NB4 (cell line): ENCODE measurements around the gene TUBB8.
A peak's percentile ranks its signal among the peaks of the same experiment; 100 is the strongest.
"Not testable (repeated sequence)": the region's sequence is repeated elsewhere in the genome, so short reads cannot be mapped to it uniquely, and the experiment has no call there.

ENCODE experiments used
- DNase-seq: peaks from one replicate; pipeline ENCODE4 v3.0.0; 2010; ENCODE audit warnings: low read depth
- H3K4me3 ChIP-seq: one replicate; pipeline ENCODE4 v1.5.1; 2011; ENCODE audit warnings: mild to moderate bottlenecking, low read depth, low read length, moderate library complexity
- TF ChIP-seq, protein P1 (sequence below): IDR thresholded peaks from one replicate; pipeline ENCODE4 v1.5.1; 2012; ENCODE audit warnings: low read depth, low read length

The TUBB8 gene

DNA sequence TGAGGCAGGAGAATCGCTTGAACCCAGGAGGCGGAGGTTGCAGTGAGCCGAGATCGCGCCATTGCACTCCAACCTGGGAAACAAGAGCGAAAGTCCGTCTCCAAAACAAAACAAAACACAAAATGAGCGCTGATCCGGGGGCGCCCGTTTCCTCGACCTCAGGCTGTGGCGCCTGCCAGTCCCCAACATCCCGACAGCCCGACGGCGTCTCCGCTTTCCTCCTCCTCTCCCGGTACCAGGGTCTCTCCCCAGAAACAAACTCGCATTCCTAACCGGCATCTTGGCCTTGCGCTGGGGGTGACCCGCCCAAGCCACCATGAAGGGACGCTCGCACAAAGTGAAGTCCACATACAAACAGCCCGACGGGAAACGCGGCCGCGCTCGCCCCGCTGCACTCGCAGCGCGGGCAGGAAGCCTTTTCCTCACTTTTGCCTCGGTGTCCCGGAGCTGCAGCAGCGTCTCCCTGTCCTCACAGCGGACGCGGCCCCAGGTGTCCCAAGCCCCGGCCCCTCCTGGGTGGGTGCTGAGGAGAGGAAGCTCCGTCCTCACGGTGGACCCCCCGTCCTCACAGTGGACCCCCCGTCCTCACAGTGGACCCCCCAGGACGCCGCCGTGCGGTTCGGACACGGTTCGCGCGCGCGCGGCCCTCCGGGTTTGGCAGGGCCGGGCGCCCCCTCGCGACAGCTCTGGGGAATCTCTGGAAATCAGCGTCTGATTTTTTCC is 24.6 kb upstream of the TUBB8 start:
- DNase-seq, H3K4me3 ChIP-seq: not testable (repeated sequence)
- TF ChIP-seq, protein P1, sequence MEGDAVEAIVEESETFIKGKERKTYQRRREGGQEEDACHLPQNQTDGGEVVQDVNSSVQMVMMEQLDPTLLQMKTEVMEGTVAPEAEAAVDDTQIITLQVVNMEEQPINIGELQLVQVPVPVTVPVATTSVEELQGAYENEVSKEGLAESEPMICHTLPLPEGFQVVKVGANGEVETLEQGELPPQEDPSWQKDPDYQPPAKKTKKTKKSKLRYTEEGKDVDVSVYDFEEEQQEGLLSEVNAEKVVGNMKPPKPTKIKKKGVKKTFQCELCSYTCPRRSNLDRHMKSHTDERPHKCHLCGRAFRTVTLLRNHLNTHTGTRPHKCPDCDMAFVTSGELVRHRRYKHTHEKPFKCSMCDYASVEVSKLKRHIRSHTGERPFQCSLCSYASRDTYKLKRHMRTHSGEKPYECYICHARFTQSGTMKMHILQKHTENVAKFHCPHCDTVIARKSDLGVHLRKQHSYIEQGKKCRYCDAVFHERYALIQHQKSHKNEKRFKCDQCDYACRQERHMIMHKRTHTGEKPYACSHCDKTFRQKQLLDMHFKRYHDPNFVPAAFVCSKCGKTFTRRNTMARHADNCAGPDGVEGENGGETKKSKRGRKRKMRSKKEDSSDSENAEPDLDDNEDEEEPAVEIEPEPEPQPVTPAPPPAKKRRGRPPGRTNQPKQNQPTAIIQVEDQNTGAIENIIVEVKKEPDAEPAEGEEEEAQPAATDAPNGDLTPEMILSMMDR, result peak; percentile 38

DNA sequence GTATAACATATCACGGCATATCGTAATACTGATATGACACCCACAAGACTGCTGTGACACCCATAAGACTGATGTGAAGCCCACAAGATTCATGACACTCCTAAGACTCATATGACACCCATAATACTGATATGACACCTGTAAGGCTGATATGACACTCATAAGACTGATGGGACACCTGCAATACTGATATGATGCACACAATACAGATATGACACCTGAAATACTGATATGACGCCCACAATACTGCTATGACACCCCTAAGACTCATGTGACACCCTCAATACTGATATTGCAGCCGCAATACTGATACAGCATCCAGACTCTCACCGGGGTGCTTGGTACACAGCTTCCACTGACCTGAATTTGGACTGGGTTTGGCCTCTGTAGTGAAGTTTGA is 19.1 kb upstream of the TUBB8 start:
- not testable (repeated sequence) for H3K4me3 ChIP-seq, DNase-seq

DNA sequence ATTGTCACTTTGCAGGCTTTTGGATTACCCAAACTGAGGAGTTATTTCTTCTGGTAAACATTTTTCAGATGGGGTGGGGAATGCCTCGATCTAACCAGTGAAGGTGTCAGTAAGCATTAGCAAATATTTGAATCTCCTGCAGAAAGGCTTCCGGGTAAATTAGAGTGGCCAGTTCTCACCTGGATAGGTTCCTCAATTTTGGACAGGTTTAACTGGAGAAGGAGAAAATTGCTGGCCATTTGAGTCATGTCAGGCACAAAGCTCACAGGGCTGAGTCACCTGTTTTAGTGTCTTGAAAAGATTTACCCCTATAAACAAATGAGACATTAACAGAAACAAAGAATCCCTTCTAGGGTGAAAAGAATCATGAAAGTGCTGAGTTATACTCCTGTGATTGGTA is 830 bp upstream of the TUBB8 start:
- not testable (repeated sequence) for DNase-seq

DNA sequence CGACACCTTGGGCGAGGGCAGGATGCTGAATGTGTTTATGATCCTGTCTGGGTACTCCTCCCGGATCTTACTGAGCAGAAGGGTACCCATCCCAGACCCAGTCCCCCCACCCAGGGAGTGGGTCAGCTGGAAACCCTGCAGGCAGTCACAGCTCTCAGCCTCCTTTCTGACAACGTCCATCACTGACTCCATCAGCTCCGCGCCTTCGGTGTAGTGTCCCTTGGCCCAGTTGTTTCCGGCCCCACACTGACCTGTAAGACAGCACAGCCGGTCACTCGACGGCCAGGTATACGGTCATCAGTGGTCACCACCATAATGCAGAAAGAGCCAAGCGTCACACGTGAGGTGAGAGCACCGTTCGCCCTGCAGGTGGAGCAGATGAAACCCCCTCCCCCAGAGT is 1.2 kb downstream of the TUBB8 start:
- not testable (repeated sequence) for H3K4me3 ChIP-seq, DNase-seq

More for the DNA sequence above, 830 bp upstream of the TUBB8 start:
- H3K4me3 ChIP-seq, result not testable (repeated sequence)

DNA sequence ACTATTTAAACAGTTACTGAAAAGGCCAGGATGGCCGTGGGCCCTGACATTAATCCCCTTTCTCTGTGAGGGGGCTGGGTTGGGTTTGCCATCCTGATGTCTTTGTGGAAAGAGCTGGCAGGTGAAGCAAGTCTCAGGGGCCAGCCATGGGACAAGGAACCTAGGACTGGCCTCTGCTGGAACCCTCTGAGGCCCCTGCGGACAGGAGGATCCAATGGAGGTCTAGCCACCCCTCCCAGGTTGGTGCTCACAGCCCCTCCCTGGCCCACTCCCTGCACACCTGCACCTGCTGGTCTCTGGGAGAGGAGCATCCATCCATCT is 35.8 kb downstream of the TUBB8 start:
- H3K4me3 ChIP-seq, result not testable (repeated sequence)

DNA sequence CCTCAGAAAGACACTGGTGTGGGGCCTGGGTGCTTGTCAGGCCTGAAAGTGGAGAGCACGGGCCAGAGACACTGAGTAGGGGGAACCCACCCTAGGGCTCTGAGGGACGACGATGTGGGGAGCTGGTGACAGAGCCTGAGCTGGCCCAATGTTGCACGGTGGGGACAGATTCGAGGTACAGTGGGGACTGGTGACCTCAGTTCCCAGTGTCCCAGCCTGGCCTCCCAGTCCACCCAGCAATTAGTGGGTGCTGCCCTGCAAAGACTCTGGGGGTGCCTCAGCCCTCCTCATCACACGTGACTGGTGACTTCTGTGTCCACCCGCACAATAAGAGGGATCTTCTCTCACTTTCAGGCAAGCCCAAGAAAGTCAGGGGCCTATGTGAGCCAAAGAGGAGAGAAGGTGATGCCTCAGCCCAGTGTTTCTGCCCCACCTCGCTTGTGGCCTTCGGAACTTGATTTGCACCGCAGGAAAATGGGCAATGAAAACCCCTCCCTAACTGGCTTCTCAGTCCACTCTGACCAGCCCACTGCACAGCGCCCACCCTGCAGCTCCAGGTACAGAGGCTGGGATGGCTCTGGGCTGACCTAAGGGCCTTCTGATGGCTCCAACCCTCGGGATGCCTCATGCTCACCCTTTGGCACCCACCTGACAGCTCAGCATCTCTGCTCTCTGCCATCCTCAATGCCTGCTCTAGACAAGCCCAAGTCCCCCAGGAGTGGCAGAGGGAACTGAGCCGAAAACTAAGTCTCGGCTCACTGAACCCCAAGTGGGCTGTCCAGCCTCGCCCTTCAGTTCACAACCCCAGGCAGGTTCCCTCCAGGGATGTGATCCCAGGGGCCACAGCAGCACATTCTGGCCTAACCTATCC is 36.4 kb downstream of the TUBB8 start:
- not testable (repeated sequence) for H3K4me3 ChIP-seq, DNase-seq

More for the DNA sequence above, 35.8 kb downstream of the TUBB8 start:
- not testable (repeated sequence) for DNase-seq

DNA sequence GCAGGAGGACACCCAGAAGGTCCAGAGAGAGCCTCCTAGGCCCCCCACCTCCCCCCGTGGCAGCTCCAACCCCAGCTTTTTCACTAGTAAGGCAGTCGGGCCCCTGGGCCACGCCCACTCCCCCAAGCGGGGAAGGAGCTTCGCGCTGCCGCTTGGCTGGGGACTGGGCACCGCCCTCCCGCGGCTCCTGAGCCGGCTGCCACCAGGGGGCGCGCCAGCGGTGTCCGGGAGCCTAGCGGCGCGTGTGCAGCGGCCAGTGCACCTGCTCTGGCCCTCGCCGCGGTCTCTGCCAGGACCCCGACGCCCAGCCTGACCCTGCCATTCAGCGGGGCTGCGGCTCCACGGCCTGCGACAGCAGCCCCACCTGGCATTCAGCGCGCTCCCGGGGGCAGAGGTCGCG is 37.8 kb downstream of the TUBB8 start:
- DNase-seq, H3K4me3 ChIP-seq: not testable (repeated sequence)

DNA sequence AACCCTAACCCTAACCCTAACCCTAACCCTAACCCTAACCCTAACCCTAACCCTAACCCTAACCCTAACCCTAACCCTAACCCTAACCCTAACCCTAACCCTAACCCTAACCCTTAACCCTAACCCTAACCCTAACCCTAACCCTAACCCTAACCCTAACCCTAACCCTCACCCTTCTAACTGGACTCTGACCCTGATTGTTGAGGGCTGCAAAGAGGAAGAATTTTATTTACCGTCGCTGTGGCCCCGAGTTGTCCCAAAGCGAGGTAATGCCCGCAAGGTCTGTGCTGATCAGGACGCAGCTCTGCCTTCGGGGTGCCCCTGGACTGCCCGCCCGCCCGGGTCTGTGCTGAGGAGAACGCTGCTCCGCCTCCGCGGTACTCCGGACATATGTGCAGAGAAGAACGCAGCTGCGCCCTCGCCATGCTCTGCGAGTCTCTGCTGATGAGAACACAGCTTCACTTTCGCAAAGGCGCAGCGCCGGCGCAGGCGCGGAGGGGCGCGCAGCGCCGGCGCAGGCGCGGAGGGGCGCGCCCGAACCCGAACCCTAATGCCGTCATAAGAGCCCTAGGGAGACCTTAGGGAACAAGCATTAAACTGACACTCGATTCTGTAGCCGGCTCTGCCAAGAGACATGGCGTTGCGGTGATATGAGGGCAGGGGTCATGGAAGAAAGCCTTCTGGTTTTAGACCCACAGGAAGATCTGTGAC is 38.7 kb downstream of the TUBB8 start:
- DNase-seq, H3K4me3 ChIP-seq: not testable (repeated sequence)
